Esophagus muscularis mucosa (tissue), 4 donors: ENCODE results near the gene HACD2. TPM values are rescaled to one million over a fixed set of nuclear protein-coding genes. Genes with fewer than 3 reads are reported as not detected.

Source experiments
- DNase-seq: peaks from one replicate; pipeline ENCODE4 v3.0.0-alpha.2; 2017; ENCODE audit errors: extremely low spot score
- H3K27ac ChIP-seq, 4 donors: fragments of 200-600 bp; sonication (generic); replicated peaks in 1 of 4; 1 replicate in 3 of 4; 2 replicates in 1 of 4; pipeline ENCODE4 v1.5.1; 2016 to 2019; ENCODE audit warnings: mild to moderate bottlenecking in 1 of 4
- H3K27me3 ChIP-seq, 4 donors: fragments of 200-600 bp; sonication (generic); one replicate each; pipeline versions ENCODE4 v1.5.1 to v1.6.0; 2016 to 2019
- H3K36me3 ChIP-seq, 4 donors: fragments of 200-600 bp; sonication (generic); one replicate each; pipeline ENCODE4 v1.5.1; 2016 to 2019
- H3K4me1 ChIP-seq, 4 donors: fragments of 200-600 bp; sonication (generic); one replicate each; pipeline ENCODE4 v1.5.1; 2016 to 2019
- H3K4me3 ChIP-seq, 4 donors: fragments of 200-600 bp; sonication (generic); 1 replicate in 2 of 4; 2 replicates in 2 of 4; pipeline ENCODE4 v1.5.1; 2016 to 2019; ENCODE audit warnings: mild to moderate bottlenecking in 4 of 4, moderate library complexity in 1 of 4
- H3K9me3 ChIP-seq, 4 donors: fragments of 200-600 bp; sonication (generic); 1 replicate in 3 of 4; 2 replicates in 1 of 4; pipeline ENCODE4 v1.5.1; 2016 to 2019
- EP300 ChIP-seq: sonication (generic); formaldehyde crosslinking; IDR thresholded peaks from one replicate; pipeline ENCODE4 v1.6.1; 2017; ENCODE audit warnings: antibody characterized with exemption
- POLR2A ChIP-seq: fragments of 450-650 bp; IDR thresholded peaks from one replicate; pipeline ENCODE4 v1.6.1; 2017; ENCODE audit warnings: antibody characterized with exemption, moderate library complexity, mild to moderate bottlenecking, low read depth
- POLR2AphosphoS5 ChIP-seq, 2 donors: sonication (generic); formaldehyde crosslinking; IDR thresholded peaks; one replicate each; pipeline ENCODE4 v1.6.1; 2017; ENCODE audit warnings: antibody characterized with exemption in 2 of 2
- WGBS: methylation state at CpG from one replicate; pipeline ENCODE4 v1.1.5; 2018; 5-methylcytosine and 5-hydroxymethylcytosine counted together
- intact Hi-C: fragments of 100-400 bp; cut with DNase I; formaldehyde crosslinking; loops from one replicate; pipeline ENCODE4 v1.15.1; 2023
- total RNA-seq, 4 donors: library from RNA; depleted of rRNA; stranded (reverse); fragments of >200 nt; gene quantifications; one replicate each; pipeline versions ENCODE4 v1.1.0 to v1.2.1, GENCODE V29; 2016
- TF ChIP-seq, protein P1 (sequence below), 3 experiments: fragments of 200-600 bp in 2 of 3; fragments of 450-650 bp in 1 of 3; sonication (generic) in 2 of 3; IDR thresholded peaks; one replicate each; pipeline ENCODE4 v1.5.1; 2017 to 2019; ENCODE audit warnings: antibody characterized with exemption in 3 of 3, mild to moderate bottlenecking in 2 of 3, moderate library complexity in 1 of 3

HACD2 gene
- total RNA-seq, 4 donors from 2014 or later: 20.5 to 30.3 (median 25.3) TPM

DNA sequence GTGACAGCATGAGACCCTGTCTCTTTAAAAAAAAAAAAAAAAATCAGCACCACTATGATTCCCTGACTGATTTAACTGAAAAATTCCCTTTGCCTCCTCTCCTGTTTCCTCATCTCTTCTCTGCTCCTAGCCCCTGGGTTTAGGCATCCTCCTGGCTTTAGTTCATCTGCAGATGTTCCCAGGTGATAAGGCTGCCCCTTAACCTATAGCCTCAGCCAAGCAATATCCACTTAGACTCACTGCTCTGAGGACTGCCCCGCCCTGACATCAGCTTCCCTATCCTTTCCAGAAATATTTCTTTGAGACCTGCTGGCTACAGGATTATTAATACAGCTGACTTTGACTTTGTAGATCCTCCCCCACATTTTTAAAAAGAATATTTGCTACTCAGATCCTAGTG lies 39.4 kb upstream of the HACD2 start:
- Histone ChIP-seq H3K27me3 (no peaks in the 10 kb centered on the region), H3K9me3 (no peaks in the 10 kb centered on the region), H3K36me3 (peaks cover under 1 to 72% (median 36%) of the 10 kb centered on the region in 4 donors), H3K27ac (peak overlapping the region; percentile 92 to 97 (median 94)), H3K4me3 (no peak overlapping the region), H3K4me1 (peaks cover 9 to 77% (median 75%) of the 10 kb centered on the region in 4 donors)
- TF ChIP-seq, protein P1, sequence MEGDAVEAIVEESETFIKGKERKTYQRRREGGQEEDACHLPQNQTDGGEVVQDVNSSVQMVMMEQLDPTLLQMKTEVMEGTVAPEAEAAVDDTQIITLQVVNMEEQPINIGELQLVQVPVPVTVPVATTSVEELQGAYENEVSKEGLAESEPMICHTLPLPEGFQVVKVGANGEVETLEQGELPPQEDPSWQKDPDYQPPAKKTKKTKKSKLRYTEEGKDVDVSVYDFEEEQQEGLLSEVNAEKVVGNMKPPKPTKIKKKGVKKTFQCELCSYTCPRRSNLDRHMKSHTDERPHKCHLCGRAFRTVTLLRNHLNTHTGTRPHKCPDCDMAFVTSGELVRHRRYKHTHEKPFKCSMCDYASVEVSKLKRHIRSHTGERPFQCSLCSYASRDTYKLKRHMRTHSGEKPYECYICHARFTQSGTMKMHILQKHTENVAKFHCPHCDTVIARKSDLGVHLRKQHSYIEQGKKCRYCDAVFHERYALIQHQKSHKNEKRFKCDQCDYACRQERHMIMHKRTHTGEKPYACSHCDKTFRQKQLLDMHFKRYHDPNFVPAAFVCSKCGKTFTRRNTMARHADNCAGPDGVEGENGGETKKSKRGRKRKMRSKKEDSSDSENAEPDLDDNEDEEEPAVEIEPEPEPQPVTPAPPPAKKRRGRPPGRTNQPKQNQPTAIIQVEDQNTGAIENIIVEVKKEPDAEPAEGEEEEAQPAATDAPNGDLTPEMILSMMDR (IDR thresholded peaks at IDR 0.05): no peak
- TF ChIP-seq EP300: no peak
- TF ChIP-seq POLR2AphosphoS5 (IDR thresholded peaks at IDR 0.05): no peak
- no peak for TF ChIP-seq POLR2A
- intact Hi-C loops: no loop called here
- no peak for DNase-seq
- WGBS: 82% methylated on average over 1 of the region's 1 CpG

DNA sequence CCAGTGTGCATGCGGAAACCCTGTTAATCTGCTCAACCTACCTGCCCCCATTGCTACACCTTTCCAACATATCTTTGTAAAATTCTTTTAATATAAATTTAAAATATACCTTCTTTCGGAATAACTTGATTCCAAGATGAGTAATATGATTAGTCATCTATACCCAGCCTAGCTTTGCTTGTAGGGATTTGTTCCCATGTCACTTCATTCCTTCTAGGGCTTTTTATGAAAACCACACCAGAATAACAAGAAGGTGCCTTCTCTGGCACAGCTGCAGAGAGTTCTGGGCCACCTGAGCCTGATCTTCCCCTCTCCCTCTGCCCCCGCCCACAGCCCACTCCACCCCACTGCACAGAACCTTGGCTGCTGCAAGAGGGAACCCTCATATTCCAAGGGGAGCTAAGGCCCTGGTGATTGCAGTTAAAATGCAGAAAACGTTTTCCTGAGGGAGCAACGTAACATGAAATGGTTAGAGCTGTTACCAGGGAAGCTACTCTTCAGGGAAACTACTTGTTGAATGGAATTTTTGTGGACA lies 38.6 kb upstream of the HACD2 start:
- peak overlapping the region; percentile 92 to 97 (median 94) for H3K27ac ChIP-seq
- TF ChIP-seq, protein P1 (IDR thresholded peaks at IDR 0.05): no peak
- TF ChIP-seq POLR2AphosphoS5 (IDR thresholded peaks at IDR 0.05) (no peak), POLR2A (no peak), EP300 (no peak)
- H3K4me1 ChIP-seq: peaks cover 5 to 77% (median 75%) of the 10 kb centered on the region in 4 donors
- intact Hi-C loops: no loop called here
- H3K27me3 ChIP-seq: no peaks in the 10 kb centered on the region
- no peaks in the 10 kb centered on the region for H3K9me3 ChIP-seq
- no peak for DNase-seq
- peaks cover 0 to 66% (median 32%) of the 10 kb centered on the region in 4 donors for H3K36me3 ChIP-seq
- H3K4me3 ChIP-seq: no peak overlapping the region
- WGBS: 73% methylated on average over 5 of the region's 5 CpGs

DNA sequence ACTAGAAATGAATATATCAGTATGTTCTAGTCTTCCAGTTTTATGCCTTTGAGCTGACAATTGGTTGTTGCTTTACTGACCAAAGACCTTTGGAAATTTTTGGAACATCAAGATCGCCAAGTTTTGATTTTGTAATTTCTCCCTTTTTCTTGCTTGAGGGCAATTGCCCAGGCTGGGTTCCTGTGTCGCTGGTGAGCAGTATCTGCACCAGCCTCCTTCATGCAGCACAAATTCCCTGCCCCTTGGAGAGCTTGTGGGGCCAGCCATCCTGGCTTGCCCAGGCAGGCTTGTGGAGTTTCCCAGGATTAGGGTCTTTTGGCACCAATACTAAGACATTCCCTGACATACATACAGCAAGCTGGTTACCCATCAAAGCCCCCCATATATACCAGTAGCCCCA lies 37.9 kb upstream of the HACD2 start:
- Histone ChIP-seq H3K27me3 (no peaks in the 10 kb centered on the region), H3K4me1 (peaks cover 4 to 77% (median 74%) of the 10 kb centered on the region in 4 donors), H3K4me3 (no peak overlapping the region), H3K9me3 (no peaks in the 10 kb centered on the region), H3K27ac (peak overlapping the region; percentile 92 to 97 (median 94)), H3K36me3 (peaks cover 0 to 68% (median 37%) of the 10 kb centered on the region in 4 donors)
- DNase-seq: no peak
- TF ChIP-seq POLR2A (no peak), EP300 (no peak), POLR2AphosphoS5 (IDR thresholded peaks at IDR 0.05) (no peak)
- TF ChIP-seq, protein P1 (IDR thresholded peaks at IDR 0.05): no peak
- intact Hi-C loops: no loop called here
- 68% methylated on average over 2 of the region's 2 CpGs for WGBS

DNA sequence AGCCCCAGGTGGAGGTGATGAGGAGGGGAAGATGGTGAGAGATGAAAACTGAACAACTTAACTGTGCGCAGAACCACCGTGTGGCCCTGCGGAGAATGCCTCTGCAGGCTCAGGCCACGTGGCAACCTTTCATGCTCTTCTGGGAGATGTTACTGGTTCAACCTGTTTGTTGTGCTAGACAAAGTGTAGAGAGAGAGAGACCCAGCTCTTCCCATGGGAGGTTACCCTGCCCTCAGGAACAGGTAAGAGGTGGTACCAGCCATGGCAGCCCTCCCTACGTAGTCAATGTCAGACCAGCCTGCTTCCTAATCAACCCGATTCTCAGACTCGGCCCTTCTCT lies 37.0 kb upstream of the HACD2 start:
- H3K27ac ChIP-seq: peak overlapping the region; percentile 92 to 97 (median 94)
- 70% methylated on average over 7 of the region's 7 CpGs for WGBS
- peaks cover 0 to 67% (median 34%) of the 10 kb centered on the region in 4 donors for H3K36me3 ChIP-seq
- no peak overlapping the region for H3K4me3 ChIP-seq
- TF ChIP-seq POLR2A: no peak
- TF ChIP-seq POLR2AphosphoS5 (IDR thresholded peaks at IDR 0.05): peak; percentile 4 to 15
- no peak for DNase-seq
- H3K9me3 ChIP-seq: no peaks in the 10 kb centered on the region
- H3K4me1 ChIP-seq: peaks cover 4 to 77% (median 70%) of the 10 kb centered on the region in 4 donors
- intact Hi-C loops: no loop called here
- H3K27me3 ChIP-seq: no peaks in the 10 kb centered on the region

DNA sequence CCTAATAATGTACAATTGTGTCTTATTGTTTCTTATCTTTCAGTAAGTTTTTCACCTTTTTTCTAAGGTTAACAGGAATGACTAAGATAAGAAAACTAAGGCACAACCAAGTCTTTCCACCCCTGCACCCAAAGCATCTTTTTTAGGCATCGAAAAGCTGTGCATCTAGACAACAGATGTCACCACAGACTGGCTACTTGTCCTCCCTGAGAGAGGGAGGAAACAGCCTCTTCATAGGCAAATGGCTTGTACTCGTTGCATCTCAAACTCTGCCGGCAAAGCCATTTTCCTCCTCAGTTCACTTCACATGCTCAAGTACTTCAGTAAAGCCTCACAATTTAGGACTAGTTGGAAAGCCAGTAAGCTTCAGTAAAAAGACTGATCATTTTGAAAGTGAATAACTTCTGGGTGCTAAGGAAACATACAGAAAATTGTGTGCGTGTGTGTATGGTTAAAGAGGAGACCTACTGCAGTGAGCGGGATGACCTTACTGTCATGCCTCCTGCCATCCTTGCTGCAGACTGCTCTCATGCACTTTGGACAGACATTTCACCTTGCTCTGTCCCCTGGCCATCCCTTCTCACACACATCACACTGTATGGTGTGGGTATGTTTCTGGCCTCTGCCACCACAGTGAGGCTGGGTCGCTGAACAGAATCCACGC lies 36.5 kb upstream of the HACD2 start:
- Histone ChIP-seq H3K36me3 (peaks cover 0 to 66% (median 30%) of the 10 kb centered on the region in 4 donors), H3K27ac (peak overlapping the region; percentile 92 to 97 (median 94)), H3K4me1 (peaks cover 4 to 74% (median 70%) of the 10 kb centered on the region in 4 donors), H3K4me3 (no peak overlapping the region), H3K27me3 (no peaks in the 10 kb centered on the region), H3K9me3 (no peaks in the 10 kb centered on the region)
- no peak for DNase-seq
- no peak for TF ChIP-seq POLR2AphosphoS5 (IDR thresholded peaks at IDR 0.05)
- TF ChIP-seq, protein P1 (IDR thresholded peaks at IDR 0.05): no peak
- intact Hi-C loops: no loop called here
- WGBS: 66% methylated on average over 7 of the region's 7 CpGs
